ENCODE results near the gene FARP2. TPM values are rescaled to one million over a fixed set of nuclear protein-coding genes. Genes with fewer than 3 reads are reported as not detected.

The FARP2 gene
- total and polyA plus RNA-seq, 2 of the 13 experiments (the other 11 are each of a cell fraction or from before 2014, with no cell fraction given), result 28.0 to 45.4 TPM

- TF ChIP-seq, protein P1, sequence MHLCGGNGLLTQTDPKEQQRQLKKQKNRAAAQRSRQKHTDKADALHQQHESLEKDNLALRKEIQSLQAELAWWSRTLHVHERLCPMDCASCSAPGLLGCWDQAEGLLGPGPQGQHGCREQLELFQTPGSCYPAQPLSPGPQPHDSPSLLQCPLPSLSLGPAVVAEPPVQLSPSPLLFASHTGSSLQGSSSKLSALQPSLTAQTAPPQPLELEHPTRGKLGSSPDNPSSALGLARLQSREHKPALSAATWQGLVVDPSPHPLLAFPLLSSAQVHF (CRISPR knock-in tag; IDR thresholded peaks at IDR 0.05), result no peak
- TF ChIP-seq DPF2 (CRISPR knock-in tag; IDR thresholded peaks at IDR 0.05; ENCODE audit: borderline replicate concordance, low read depth) (peak; percentile 88), ZNF20 (CRISPR knock-in tag; IDR thresholded peaks at IDR 0.05) (no peak), ZNF737 (CRISPR knock-in tag; IDR thresholded peaks at IDR 0.05; ENCODE audit: borderline replicate concordance) (no peak), EHMT2 (IDR thresholded peaks at IDR 0.05; ENCODE audit: borderline replicate concordance, low read depth, low read length) (no peak), YEATS4 (CRISPR knock-in tag; IDR thresholded peaks at IDR 0.05; ENCODE audit: borderline replicate concordance) (peak; percentile 48; the same call in 1 of the 2 replicates), KLF9 (CRISPR knock-in tag; IDR thresholded peaks at IDR 0.05; ENCODE audit: low read depth) (no peak), ZNF275 (CRISPR knock-in tag; IDR thresholded peaks at IDR 0.05; ENCODE audit: borderline replicate concordance) (no peak), KAT7 (CRISPR knock-in tag; IDR thresholded peaks at IDR 0.05; ENCODE audit: borderline replicate concordance) (no peak), HCFC1 (IDR thresholded peaks at IDR 0.05; ENCODE audit: low read depth, low read length) (no peak), DZIP1 (CRISPR knock-in tag; IDR thresholded peaks at IDR 0.05) (no peak), ZNF124 (CRISPR knock-in tag; IDR thresholded peaks at IDR 0.05) (0 out of 2 replicates have a peak, but pooled peaks have one; percentile 54), ZSCAN12 (CRISPR knock-in tag; IDR thresholded peaks at IDR 0.05) (no peak), ZBTB37 (CRISPR knock-in tag; IDR thresholded peaks at IDR 0.05) (no peak)
- TF ChIP-seq, protein P2, sequence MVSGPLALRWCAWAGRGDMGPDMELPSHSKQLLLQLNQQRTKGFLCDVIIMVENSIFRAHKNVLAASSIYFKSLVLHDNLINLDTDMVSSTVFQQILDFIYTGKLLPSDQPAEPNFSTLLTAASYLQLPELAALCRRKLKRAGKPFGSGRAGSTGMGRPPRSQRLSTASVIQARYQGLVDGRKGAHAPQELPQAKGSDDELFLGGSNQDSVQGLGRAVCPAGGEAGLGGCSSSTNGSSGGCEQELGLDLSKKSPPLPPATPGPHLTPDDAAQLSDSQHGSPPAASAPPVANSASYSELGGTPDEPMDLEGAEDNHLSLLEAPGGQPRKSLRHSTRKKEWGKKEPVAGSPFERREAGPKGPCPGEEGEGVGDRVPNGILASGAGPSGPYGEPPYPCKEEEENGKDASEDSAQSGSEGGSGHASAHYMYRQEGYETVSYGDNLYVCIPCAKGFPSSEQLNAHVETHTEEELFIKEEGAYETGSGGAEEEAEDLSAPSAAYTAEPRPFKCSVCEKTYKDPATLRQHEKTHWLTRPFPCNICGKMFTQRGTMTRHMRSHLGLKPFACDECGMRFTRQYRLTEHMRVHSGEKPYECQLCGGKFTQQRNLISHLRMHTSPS (CRISPR knock-in tag; IDR thresholded peaks at IDR 0.05; ENCODE audit: low read depth), result no peak
- TF ChIP-seq, protein P3, sequence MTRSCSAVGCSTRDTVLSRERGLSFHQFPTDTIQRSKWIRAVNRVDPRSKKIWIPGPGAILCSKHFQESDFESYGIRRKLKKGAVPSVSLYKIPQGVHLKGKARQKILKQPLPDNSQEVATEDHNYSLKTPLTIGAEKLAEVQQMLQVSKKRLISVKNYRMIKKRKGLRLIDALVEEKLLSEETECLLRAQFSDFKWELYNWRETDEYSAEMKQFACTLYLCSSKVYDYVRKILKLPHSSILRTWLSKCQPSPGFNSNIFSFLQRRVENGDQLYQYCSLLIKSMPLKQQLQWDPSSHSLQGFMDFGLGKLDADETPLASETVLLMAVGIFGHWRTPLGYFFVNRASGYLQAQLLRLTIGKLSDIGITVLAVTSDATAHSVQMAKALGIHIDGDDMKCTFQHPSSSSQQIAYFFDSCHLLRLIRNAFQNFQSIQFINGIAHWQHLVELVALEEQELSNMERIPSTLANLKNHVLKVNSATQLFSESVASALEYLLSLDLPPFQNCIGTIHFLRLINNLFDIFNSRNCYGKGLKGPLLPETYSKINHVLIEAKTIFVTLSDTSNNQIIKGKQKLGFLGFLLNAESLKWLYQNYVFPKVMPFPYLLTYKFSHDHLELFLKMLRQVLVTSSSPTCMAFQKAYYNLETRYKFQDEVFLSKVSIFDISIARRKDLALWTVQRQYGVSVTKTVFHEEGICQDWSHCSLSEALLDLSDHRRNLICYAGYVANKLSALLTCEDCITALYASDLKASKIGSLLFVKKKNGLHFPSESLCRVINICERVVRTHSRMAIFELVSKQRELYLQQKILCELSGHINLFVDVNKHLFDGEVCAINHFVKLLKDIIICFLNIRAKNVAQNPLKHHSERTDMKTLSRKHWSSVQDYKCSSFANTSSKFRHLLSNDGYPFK (CRISPR knock-in tag; IDR thresholded peaks at IDR 0.05; ENCODE audit: borderline replicate concordance), result no peak
Measured at GRCh38 chr2:241432824-241433448, 76.9 kb downstream of the FARP2 start (continued).

Measured in HepG2 (cell line).